ENCODE results near the gene MTHFD1L.

- TF ChIP-seq PPARA (CRISPR knock-in tag; IDR thresholded peaks at IDR 0.05; ENCODE audit: borderline replicate concordance) (no peak), BACH2 (CRISPR knock-in tag; IDR thresholded peaks at IDR 0.05; ENCODE audit: borderline replicate concordance) (no peak), CSRNP3 (CRISPR knock-in tag; IDR thresholded peaks at IDR 0.05) (no peak)
- TF ChIP-seq, protein P1, sequence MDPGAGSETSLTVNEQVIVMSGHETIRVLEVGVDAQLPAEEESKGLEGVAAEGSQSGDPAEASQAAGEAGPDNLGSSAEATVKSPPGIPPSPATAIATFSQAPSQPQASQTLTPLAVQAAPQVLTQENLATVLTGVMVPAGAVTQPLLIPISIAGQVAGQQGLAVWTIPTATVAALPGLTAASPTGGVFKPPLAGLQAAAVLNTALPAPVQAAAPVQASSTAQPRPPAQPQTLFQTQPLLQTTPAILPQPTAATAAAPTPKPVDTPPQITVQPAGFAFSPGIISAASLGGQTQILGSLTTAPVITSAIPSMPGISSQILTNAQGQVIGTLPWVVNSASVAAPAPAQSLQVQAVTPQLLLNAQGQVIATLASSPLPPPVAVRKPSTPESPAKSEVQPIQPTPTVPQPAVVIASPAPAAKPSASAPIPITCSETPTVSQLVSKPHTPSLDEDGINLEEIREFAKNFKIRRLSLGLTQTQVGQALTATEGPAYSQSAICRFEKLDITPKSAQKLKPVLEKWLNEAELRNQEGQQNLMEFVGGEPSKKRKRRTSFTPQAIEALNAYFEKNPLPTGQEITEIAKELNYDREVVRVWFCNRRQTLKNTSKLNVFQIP (CRISPR knock-in tag; IDR thresholded peaks at IDR 0.05; ENCODE audit: borderline replicate concordance, low read depth): no peak
Measured at GRCh38 chr6:151008425-151008824, 142.9 kb downstream of the MTHFD1L start.

Measured in SK-N-SH treated with all-trans-retinoic acid at 6 μM for 48 hours (cell line).